Measurements from ENCODE around the gene EPN3.

DNA sequence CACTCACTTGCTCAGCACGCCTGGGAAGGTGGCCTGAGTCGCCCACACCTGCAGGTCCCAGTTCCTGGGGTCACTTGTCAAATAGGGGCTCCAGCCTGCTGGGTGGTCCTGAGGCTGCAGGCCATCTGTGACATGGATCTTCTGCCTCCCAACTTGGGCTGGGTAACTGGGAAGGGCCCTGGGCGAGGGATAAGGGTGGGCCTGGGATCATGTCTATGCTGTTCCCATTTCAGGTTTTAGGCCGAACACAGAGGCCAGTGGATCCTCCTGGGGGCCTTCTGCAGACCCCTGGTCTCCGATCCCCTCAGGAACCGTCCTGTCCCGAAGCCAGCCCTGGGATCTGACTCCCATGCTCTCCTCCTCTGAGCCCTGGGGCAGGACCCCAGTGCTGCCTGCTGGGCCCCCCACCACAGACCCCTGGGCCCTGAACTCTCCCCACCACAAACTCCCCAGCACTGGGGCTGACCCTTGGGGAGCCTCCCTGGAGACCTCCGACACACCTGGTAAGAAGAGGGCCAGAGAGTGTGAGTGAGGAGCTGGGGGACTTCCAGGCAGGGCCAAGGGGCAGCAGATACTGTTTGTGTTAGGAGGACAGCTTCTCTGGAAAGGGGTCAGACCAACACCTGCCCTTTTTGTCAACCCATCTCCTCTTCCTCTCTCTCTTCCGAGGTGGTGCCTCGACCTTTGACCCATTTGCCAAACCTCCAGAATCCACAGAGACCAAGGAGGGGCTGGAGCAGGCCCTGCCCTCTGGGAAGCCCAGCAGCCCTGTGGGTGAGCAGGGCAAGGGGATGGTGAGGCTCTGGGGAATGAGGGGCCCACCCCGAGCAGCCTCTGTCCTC lies 8.2 kb downstream of the EPN3 start:
- no peak for TF ChIP-seq CTCF (IDR thresholded peaks at IDR 0.05)
- no peak for TF ChIP-seq POLR2A (IDR thresholded peaks at IDR 0.05)
